GM06990 (cell line): ENCODE data around the gene KSR1.

ENCODE experiments used
- DNase-seq: peaks from one replicate; pipeline ENCODE4 v3.0.0-alpha.2; 2011; ENCODE audit not compliant: insufficient read length; ENCODE audit errors: extremely low read depth
- H3K27me3 ChIP-seq: replicated peaks from 2 replicates; pipeline ENCODE4 v1.6.0; 2011; ENCODE audit warnings: low read length; ENCODE audit not compliant: control insufficient read depth, insufficient read depth
- H3K36me3 ChIP-seq: 2 replicates; pipeline ENCODE4 v1.5.1; 2011; ENCODE audit warnings: low read length; ENCODE audit not compliant: control insufficient read depth, insufficient read depth
- H3K4me3 ChIP-seq: replicated peaks from 2 replicates; pipeline ENCODE4 v1.5.1; 2011; ENCODE audit warnings: low read depth, mild to moderate bottlenecking, control low read depth, low read length
- CTCF ChIP-seq: IDR thresholded peaks from 2 replicates; pipeline ENCODE4 v1.5.1; 2011; ENCODE audit warnings: low read length, control low read depth, mild to moderate bottlenecking, inconsistent platforms; ENCODE audit not compliant: insufficient read depth, poor library complexity, severe bottlenecking

KSR1 gene

GRCh38 chr17:27535178-27535928 is 79.1 kb downstream of the KSR1 start:
- DNase-seq: no peak
- no peak for TF ChIP-seq CTCF
- H3K36me3 ChIP-seq: no peaks in the 10 kb centered on the region

GRCh38 chr17:27535975-27536374 is 79.7 kb downstream of the KSR1 start:
- no peak for TF ChIP-seq CTCF
- no peak overlapping the region for H3K4me3 ChIP-seq
- no peak for DNase-seq
- no peaks in the 10 kb centered on the region for H3K36me3 ChIP-seq
- H3K27me3 ChIP-seq: no peaks in the 10 kb centered on the region

More at GRCh38 chr17:27535178-27535928, 79.1 kb downstream of the KSR1 start:
- Histone ChIP-seq H3K4me3 (no peak overlapping the region), H3K27me3 (no peaks in the 10 kb centered on the region)

GRCh38 chr17:27536781-27537180 is 80.5 kb downstream of the KSR1 start:
- no peak for DNase-seq
- H3K27me3 ChIP-seq: no peaks in the 10 kb centered on the region
- no peak overlapping the region for H3K4me3 ChIP-seq
- no peaks in the 10 kb centered on the region for H3K36me3 ChIP-seq
- TF ChIP-seq CTCF: no peak

GRCh38 chr17:27538156-27538955 is 82.1 kb downstream of the KSR1 start:
- H3K4me3 ChIP-seq: no peak overlapping the region
- no peak for TF ChIP-seq CTCF
- peaks cover under 1% of the 10 kb centered on the region; the same call in 1 of the 2 replicates for H3K36me3 ChIP-seq
- no peak for DNase-seq
- no peaks in the 10 kb centered on the region for H3K27me3 ChIP-seq

- no peak for TF ChIP-seq CTCF
- Histone ChIP-seq H3K27me3 (no peaks in the 10 kb centered on the region), H3K36me3 (peaks cover 2% of the 10 kb centered on the region; the same call in 1 of the 2 replicates), H3K4me3 (no peak overlapping the region)
- DNase-seq: no peak
These were observed 82.9 kb downstream of the KSR1 start for GRCh38 chr17:27539152-27539551.
